Measurements from ENCODE around the gene PKP3. TPM values are rescaled to one million over a fixed set of nuclear protein-coding genes. Genes with fewer than 3 reads are reported as not detected.

PKP3 gene
- total and polyA plus RNA-seq, 12 donors, result 0.13 to 3.0 (median 0.72) TPM

GRCh38 chr11:376531-377173, 17.4 kb upstream of the PKP3 start:
- no peaks in the 10 kb centered on the region for H3K4me1 ChIP-seq
- ATAC-seq (no peak), DNase-seq (peak in 1 of 2 donors; percentile 7)
- H3K27me3 ChIP-seq, result peaks cover 0 to 52% (median 8%) of the 10 kb centered on the region in 7 donors
- no peaks in the 10 kb centered on the region for H3K36me3 ChIP-seq
- no peaks in the 10 kb centered on the region for H3K9me3 ChIP-seq
- 94 to 97% methylated on average over 58 to 70 of the region's 70 CpGs for WGBS, 2 donors
- no peak for TF ChIP-seq CTCF (IDR thresholded peaks at IDR 0.05)
- H3K4me3 ChIP-seq, result no peak overlapping the region
- intact Hi-C loops (cut with DNase I), result loop anchor here in 1 of 10 donors (10.0 kb wide), 1 partner anchor 122 kb away; no protein-coding TSS in a partner anchor
- H3K27ac ChIP-seq, result no peak overlapping the region

GRCh38 chr11:377174-377865, 16.7 kb upstream of the PKP3 start:
- ATAC-seq (no peak), DNase-seq (peak in 1 of 2 donors; percentile 8)
- H3K4me3 ChIP-seq, result no peak overlapping the region
- H3K27ac ChIP-seq, result no peak overlapping the region
- WGBS, 2 donors, result 90 to 93% methylated on average over 37 to 44 of the region's 44 CpGs
- intact Hi-C loops (cut with DNase I), result loop anchor here in 1 of 10 donors (10.0 kb wide), 1 partner anchor 123 kb away; no protein-coding TSS in a partner anchor
- peaks cover 0 to 54% (median 8%) of the 10 kb centered on the region in 7 donors for H3K27me3 ChIP-seq
- TF ChIP-seq CTCF (IDR thresholded peaks at IDR 0.05), result no peak
- H3K36me3 ChIP-seq, result no peaks in the 10 kb centered on the region
- H3K4me1 ChIP-seq, result no peaks in the 10 kb centered on the region
- no peaks in the 10 kb centered on the region for H3K9me3 ChIP-seq

GRCh38 chr11:377883-378500, 16.0 kb upstream of the PKP3 start:
- DNase-seq (no peak), ATAC-seq (no peak)
- Histone ChIP-seq H3K4me3 (no peak overlapping the region), H3K27me3 (peaks cover 0 to 56% (median 8%) of the 10 kb centered on the region in 7 donors), H3K4me1 (no peaks in the 10 kb centered on the region), H3K9me3 (no peaks in the 10 kb centered on the region), H3K36me3 (no peaks in the 10 kb centered on the region), H3K27ac (no peak overlapping the region)
- TF ChIP-seq CTCF (IDR thresholded peaks at IDR 0.05), result no peak
- WGBS, 2 donors, result 75 to 82% methylated on average over 11 of the region's 11 CpGs
- intact Hi-C loops (cut with DNase I), result loop anchor here in 1 of 10 donors (10.0 kb wide), 1 partner anchor 123 kb away; no protein-coding TSS in a partner anchor

All from heart right ventricle (tissue), 16 donors.